Peyer's patch (tissue), 4 donors: ENCODE data around the gene ELANE.

Source experiments
- POLR2A ChIP-seq, 2 donors: fragments of 450-650 bp; IDR thresholded peaks; one replicate each; pipeline ENCODE4 v1.5.1; 2017; ENCODE audit warnings: antibody characterized with exemption in 2 of 2, mild to moderate bottlenecking in 2 of 2, moderate library complexity in 2 of 2
- TF ChIP-seq, protein P1 (sequence below), 6 experiments: fragments of 450-650 bp in 4 of 6; fragments of 200-600 bp in 2 of 6; sonication (generic) in 1 of 6; IDR thresholded peaks; one replicate each; pipeline ENCODE4 v1.5.1; 2017 to 2019; ENCODE audit warnings: antibody characterized with exemption in 6 of 6, mild to moderate bottlenecking in 3 of 6, moderate library complexity in 1 of 6

DNA sequence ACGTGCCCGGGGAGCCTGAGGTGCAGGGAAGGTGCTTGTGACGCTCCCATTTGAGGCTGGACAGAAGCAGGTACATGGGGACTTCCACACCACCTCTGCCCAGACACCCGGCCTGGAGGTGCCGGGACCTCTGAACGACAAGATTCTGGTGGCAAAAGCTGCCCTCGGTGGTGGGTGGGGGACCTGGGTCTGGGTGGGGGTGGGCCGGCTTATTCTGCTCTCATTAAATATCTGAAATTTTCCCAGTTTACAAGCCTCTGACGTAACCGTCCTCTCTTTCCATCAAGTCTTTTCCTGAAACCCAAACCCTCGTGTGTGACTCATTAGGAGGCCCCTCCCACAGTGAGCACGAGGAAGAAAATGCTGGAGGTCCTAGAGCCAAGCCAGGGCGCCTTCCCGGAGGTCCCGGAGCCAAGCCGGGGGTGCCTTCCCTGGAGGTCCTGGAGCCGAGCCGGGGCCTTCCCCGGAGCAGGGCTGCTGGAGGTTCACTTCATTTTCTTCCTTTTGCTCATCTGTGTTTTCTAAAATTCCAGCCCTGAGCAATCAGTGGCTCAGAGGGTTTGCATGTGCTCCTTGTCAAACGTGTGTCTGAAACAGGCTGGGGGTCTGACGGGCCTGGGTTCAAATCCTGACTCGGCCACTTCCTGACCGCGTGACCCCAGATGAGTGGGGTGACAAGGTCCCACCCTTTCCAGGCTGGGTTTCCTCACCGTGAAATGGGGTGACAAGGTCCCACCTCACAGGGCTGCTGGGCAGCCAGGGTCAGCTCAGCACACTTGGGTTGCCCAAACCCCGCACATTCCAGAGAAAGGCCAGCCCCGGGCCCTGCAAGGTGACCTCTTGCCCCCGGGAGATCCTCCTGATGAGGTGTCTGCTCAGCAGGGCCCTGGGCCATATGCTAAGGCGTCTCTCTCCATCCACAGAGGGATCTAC is 17.4 kb downstream of the ELANE start:
- no peak for TF ChIP-seq POLR2A (IDR thresholded peaks at IDR 0.05)
- TF ChIP-seq, protein P1, sequence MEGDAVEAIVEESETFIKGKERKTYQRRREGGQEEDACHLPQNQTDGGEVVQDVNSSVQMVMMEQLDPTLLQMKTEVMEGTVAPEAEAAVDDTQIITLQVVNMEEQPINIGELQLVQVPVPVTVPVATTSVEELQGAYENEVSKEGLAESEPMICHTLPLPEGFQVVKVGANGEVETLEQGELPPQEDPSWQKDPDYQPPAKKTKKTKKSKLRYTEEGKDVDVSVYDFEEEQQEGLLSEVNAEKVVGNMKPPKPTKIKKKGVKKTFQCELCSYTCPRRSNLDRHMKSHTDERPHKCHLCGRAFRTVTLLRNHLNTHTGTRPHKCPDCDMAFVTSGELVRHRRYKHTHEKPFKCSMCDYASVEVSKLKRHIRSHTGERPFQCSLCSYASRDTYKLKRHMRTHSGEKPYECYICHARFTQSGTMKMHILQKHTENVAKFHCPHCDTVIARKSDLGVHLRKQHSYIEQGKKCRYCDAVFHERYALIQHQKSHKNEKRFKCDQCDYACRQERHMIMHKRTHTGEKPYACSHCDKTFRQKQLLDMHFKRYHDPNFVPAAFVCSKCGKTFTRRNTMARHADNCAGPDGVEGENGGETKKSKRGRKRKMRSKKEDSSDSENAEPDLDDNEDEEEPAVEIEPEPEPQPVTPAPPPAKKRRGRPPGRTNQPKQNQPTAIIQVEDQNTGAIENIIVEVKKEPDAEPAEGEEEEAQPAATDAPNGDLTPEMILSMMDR (IDR thresholded peaks at IDR 0.05): no peak
